Stimulated activated CD4-positive, alpha-beta T cell treated with anti-CD3 and anti-CD28 coated beads, TNF-alpha, amount 100 ng/mL, for 24 hours (primary cell): ENCODE measurements around the gene DNAH8.
"Not testable (repeated sequence)": the region's sequence is repeated elsewhere in the genome, so short reads cannot be mapped to it uniquely, and the experiment has no call there.

ENCODE experiments used
- DNase-seq, 3 experiments: peaks; one replicate each; pipeline ENCODE4 v3.0.0-alpha.2; 2020; ENCODE audit warnings: low read depth in 3 of 3

DNAH8 gene

DNA sequence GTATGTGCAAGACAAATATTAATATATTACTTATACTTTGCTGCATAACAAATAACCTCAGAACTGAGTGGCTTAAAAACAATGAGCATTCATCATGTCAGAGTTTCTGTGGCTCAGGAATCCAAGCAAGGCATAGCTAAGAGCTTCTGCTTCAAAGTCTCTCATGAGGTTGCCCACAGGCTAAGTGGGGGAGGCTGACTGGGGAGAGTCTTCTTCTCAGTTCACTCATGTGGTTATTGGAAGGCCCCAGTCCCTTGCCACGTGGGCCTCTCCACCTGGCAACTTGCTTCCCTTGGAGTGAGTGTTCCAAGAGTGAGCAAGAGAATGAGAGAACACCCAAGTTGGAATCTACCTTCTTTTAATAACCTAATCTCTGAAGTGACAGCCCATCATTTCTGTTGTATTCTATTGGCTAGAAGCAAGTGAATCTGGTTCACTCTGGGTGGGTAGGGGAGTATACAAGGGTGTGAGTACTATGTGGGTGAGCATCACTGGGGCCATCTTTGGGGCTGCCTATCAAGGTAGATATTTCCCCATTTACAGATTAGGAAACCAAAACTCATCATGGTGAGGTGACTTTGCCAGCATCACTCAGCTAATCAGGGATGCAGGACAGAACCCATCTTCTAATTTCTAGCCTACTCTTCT is 36.0 kb downstream of the DNAH8 start:
- peak in 2 of 3 experiments; percentile 24 to 34 for DNase-seq

DNA sequence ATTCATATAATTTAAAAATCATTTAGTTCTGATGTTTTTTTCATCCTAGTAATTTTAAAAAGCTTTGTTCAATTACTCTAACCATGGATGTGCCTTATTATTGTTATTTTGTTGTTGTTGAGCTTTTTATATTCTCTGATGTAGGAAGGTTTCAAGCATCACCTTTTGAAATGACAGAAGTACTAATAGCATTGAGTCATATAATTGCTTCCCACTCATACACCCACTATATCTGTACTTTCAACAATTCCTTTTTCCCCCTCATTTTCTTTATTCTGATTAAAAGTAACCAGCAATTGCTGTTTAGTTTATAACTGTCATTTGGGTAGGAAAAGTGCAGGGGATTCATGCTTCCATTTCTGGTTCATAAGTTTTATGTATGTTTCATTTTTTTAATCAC is 38.6 kb downstream of the DNAH8 start:
- no peak for DNase-seq

DNA sequence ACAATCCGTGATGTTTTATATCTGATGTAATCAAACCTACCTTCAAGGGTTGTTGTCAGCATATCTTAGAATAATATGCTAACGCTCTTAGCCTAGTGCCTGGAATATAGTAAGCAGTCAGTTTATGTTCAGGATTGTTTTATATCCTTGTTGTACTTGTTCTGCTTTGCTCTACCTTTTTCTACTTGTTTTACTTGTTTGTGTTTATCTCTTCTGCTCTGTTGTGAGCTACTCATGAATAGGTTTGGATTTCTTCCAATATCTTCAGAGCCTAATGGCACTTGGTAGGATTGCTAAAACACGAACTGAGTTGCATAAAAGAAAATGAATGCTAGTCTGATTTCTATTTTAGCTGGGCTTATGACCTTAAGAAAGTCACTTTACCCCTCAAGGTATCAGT is 40.1 kb downstream of the DNAH8 start:
- DNase-seq = no peak

DNA sequence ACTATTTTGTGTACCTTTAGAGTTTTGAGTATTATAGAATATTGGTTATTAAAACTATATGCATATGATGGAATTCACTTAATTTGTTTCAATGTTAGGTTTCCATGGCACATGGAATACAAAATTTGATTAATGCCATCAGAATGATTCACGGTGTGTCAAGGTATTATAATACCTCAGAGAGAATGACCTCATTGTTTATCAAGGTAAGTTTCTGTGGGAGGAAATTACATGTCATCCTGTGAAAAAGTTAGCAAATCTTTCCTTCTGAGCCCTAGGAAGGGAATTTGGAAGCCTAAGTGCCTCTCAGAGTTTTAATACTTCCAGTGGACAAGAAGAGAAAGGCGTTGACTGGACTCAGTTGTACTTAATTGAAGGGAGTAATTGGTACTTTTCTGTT is 40.8 kb downstream of the DNAH8 start:
- DNase-seq = no peak

DNA sequence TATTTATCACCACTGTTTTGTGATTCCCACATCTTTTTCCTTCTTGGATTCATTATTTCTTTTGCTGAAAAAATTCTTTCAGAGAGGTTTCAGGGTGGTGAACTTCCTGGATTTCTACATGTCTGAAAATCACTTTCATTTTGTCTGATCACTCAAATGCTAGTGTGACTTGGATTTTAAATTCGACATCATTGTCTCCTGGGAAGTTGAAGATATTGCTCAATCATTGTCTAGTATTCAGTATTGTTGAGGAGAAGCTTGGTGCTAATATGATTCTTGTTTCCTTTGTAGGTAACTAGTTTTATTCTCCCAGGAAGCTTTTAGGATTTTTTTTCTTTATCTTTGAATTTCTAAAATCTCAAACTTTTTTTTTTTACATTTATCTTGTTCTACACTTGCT is 45.0 kb downstream of the DNAH8 start:
- no peak for DNase-seq

DNA sequence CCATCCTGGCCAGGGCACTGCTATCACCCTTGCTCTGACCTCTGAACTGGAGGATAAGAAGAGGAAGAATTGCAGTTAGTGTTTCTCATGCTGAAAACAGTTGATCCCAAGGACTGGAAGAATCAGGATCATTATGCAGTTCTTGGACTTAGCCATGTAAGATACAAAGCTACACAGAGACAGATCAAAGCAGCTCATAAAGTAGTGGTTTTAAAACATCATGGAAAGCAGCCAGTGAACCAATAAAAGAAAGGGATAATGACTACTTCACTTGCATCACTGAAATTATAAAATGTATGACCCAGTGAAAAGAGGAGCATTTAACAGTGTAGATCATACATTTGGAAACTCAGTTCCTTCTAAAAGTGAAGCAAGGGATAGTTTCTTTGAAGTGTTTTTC is 47.7 kb downstream of the DNAH8 start:
- DNase-seq = no peak

DNA sequence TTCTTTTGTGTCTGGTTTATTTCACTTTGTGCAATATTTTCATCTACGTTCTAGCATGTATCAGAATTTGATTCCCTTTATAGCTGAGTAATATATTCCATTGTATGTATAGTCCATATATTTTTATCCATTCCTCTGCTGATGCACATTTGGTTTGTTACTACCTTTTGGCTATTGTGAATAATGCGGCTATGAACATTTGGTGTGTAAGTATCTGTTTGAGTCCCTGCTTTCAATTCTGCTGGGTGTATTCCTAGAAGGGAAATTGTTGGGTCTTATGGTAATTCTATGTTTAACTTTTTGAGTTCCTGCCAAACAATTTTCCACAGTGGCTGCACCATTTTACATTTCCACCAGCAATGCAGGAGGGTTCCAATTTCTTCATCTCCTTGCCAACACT is 52.4 kb downstream of the DNAH8 start:
- no peak for DNase-seq

DNA sequence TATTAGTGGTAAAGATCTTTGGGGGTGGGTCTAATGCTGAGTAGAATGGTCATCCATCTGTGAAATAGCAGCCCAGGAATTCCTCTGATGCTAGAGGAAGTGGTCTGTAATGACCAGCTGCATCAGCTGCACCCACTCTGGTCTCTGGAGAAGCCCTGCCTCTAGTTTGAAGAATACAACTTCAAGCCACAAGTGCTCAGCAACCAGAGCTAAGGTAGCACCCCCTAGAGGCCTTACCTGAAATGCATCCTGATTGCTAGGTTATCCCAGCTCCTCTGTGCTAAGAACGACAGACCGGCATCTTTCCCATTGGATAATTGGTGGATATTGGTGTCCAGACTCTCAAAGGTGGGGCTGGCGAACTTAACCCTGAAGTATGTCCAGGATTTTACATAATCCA is 58.2 kb downstream of the DNAH8 start:
- DNase-seq = peak in 1 of 3 experiments; percentile 3

DNA sequence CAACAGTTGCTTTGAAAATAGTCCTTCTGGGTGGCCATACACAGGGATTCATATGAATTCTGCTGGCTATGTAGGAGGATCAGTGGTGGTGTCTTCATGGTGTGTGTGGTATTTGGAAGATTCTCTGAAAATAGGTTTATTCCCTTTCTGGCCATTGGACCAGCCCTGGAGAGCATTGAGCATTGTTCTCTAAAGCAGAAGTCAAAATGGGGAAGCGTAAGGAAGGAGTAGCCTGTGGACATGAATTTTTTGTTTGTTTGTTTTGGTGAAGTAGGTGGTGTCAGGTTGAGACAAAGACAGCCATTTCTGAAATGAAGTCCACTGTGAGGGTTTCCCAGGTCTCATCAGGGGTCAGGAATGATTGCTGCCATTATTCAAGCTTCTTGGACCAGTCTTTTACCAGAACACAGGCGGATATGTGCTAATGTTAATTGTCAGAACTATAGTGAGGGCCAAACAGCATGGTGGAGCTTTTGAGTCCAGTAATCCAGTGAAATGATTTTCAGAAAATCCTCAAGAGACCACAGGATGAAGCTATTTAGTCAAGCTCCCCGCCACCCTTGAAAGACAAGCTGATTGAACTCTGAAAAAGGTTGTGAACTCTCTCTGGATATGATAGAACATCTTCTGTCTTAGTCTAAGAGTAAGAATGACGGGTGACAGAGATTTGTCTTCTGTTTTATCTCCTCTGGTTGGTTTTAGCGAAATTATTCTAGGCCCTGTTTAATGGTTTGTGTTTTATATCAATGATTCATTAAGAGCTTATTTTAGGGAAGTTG is 60.0 kb downstream of the DNAH8 start:
- DNase-seq = no peak

DNA sequence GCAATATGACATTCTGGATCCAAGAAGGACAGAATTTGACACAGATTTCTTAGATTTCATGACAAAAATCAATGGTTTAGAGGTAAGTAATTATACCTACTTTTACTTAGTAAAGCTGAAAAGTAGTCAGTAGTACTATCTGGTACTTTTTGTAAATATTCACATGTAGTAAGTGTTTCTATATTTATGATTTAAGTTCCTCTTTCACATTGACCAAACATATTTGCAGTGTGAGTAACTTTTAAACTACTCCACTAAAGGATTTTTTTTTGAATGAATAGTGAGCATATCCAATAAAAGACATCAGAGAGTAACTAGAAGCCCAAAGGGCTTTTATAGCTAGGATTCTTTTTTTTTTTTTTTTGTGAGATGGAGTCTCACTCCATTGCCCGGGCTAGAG is 60.8 kb downstream of the DNAH8 start:
- DNase-seq = no peak

DNA sequence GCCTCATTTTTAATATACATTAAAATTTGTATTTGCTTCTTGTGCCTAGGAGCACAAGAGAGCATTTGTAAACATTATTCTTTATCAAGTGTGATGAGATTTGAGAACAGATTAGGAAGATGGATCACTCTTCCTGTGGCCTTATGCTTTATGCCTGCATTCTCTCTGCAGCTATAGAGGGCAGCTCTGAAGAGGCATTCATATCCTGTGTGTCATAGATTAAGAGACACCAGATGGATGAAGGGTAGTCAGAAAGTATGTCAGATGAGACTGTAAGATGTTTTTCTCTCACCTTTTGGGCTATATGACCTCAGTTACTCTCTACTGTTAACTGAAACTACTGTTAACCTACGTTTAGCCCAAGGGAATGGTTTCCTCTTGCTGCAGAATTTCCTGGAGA is 61.4 kb downstream of the DNAH8 start:
- DNase-seq = no peak

DNA sequence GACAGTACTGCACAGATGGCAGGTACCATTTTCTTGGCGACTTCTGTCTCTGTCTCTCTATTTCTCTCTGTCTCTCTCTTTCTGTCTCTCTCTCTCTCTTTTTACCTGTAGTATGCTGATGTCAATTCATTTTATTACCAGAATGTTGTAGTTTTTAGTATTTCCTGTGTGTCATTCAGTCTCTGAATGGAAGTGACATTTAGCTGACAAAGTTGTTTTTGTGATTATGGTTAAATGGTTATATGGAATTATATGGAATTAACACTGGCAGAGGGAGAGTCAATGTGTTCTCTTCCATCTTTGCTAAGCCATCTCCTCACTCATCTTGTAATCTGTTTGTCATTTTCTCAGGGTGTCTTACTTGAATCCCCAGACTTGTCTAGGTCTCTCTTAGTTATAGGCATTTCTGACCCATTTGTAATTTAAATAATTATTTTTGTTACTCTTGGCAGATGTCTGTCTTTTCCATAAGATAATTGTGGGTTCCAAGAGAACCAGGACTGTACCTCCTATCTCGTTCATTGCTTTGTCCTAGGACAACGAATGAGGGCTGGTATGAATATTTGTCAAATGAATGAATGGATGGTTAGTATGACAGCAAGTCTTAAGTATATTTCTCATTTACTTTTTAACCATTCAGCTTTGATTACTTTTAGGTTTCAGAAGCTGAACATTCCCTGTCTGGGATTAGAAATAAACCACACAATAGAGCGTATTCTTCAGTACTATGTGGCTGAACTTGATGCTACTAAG is 64.4 kb downstream of the DNAH8 start:
- DNase-seq = no peak

DNA sequence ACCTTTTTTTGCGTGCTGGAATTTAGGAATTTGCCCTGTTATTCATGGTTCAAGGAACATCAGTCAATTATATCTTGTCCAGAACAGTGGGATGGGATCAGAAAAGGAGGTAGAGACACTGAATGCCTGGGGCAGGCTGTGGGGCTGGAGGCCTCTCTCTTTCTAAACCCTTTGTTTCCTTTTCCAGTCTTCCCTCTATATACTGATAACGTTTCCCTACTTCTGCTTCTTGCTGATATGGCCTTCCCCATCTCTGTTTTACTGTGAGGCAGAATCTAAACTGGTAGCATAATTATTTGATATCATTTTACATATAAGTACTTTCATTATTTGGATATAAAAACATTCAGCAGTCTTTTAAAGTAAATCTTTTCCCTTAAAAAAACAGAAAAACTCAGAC is 67.5 kb downstream of the DNAH8 start:
- no peak for DNase-seq

DNA sequence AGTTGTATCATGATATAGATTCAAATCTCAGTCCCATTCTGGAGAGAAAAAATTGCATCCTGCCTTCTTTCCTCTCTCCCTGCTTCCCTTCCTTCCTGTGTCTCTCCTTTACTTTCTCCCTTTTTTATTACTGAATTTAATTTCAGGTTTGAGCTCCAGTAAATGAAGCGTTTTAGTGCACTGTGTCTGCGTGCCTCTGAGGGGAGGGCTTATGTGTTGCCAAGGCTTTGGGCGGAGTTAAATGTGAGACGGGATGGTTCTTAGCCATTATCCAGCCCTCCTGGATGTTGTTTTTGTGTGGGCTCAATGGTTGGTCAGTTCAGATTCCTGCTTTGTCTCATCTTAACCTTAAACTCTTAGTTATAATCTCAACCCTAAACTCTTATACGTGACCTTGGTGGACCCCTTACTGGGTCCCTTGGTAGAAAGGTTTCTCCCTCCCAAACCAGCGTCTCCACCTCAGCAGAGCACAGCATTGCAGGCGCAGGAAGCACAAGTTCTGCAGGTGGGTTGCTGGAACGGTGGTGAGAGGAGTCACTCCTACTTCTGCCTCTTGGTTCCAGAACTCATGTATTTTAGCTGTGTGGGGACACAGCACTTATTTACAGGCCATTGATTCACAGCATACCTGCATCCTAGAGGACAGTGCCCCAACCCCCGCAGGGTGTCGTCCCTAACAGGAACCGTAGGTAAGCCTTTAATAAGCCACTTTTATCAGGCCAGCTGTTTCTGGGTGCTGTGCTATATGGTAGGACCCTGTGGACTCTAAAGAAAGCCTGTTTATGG is 68.5 kb downstream of the DNAH8 start:
- no peak for DNase-seq

DNA sequence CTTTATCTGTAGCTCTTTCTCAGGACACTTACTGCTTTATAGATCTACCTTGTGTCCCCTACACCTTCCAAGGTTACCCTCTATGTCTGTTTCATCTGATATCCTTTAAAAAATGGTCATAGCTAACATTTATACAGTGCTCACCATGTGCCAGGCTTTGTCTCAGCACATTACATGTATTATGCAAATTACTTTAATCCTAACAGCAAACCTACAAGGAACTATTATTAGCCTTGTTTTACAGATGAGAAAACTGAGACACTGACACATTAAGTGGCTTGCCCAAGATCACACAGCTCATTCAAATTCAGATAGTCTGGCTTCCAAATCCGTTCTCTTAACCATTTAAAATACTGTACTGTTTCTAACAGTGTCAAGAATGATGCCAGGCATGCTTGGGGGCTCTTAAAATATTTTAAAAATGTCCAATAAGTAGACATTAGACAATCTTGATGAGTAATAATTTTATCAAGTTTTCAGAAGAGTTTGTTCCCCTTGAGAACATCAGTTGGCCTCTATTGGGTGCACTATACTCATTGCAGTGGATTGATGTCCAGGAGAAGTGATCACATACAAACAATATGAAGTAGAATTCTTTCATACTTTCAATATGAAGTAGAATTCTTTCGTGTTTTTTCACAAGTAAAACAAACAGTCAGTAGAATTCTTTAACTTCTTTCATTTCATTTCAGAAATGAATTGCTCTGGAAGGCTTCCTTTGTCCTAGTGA is 69.6 kb downstream of the DNAH8 start:
- no peak for DNase-seq

DNA sequence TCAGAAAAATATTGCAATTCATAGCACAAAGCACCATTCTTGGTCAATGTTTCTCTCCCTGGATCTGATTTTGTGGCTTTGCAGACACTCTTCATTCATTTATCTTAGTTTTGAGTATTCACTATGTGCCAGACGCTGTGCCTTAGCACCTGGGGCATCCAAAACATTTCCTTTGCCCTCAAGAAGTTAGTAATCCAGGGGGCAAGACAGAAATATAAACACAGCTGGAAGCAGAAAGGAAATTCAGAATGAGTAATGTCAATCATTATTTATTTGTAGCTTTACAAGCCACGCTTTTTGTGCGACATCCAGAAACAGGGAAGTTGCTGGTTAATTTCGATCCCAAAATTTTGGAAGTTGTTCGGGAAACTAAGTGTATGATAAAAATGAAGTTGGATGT is 71.4 kb downstream of the DNAH8 start:
- no peak for DNase-seq

DNA sequence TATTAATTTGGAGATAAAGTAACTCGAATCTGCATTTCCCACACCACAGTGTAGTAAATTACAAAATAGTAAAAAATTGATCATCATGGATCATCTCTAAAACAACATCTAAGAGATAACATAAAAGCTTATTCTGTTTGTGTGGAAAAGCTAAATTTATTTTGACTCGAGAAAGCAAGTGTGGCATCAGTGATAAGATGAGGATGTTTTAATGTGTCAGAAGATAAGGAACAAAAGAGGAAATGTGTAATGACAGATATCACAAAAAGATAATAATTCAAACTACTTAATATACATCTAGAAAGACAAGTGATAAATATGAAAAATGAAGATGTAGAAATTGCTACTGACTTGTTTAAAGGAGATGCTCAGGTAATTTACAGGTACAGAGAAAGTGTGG is 74.1 kb downstream of the DNAH8 start:
- no peak for DNase-seq

DNA sequence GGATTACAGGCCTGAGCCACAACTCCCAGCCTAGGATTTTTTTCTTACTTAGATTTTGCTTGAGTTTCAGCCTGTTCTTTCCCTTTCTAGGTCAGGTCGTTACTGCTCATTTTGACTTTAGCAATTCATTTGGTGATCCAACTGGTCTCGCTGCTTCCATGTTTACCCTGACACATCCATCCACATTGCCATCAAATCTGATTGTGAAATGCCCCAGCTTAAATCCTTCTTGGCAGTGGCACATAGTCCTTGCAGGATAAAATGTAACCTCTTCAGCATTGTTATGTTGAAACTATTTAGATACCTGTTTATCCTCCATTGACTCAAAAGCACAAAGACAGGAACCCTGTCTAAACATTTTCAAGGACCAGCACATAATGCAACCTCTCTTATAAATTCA is 77.2 kb downstream of the DNAH8 start:
- DNase-seq = no peak

DNA sequence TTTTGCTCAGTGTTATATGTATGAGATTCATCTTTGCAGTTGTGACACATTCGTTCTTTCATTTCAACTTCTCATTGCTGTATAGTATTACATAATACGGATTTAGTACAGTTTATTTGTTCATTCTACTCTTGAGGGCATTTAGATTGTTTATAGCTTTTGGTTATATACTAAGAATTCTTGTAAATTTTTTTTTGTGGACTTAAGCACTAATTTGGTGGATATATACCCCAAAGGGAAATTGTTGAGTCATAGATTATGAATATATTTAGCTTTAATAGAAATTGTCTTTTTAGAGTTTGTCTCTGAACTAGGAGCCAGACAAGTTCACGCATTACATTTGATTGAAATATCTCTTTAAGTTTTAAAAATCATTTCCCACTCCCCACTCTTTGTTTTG is 79.6 kb downstream of the DNAH8 start:
- no peak for DNase-seq

DNA sequence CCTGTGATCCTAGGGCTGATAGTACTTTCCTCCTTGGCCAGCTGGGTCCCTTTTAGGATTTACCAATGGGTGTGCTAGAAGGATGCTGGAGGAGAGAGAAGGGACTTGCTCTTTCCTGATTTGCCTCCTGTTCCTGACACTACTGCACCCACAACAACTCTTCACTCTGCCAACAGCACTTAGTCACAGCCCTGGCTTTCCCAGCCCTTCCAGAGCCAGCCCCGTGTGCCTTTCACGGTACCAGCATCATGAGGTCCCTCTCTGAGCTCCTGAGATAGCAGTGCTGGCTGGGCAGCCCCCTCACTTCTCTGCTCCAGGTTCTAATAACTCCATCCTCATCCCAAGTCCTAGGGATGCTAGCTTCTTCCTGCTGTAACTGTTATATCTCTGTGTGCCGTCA is 80.9 kb downstream of the DNAH8 start:
- no peak for DNase-seq

DNA sequence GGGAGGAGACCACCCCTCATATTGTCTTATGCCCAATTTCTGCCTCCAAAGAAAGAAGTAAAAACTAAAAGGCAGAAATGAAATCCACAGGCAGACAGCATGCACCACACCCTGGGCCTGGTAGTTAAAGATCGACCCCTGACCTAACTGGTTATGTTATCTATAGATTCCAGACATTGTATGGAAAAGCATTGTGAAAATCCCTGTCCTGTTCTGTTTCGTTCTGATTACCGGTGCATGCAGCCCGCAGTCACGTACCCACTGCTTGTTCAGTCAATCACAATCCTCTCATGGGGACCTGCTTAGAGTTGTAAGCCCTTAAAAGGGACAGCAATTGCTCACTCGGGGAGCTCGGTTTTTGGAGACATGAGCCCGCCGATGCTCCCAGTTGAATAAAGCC is 81.3 kb downstream of the DNAH8 start:
- DNase-seq = not testable (repeated sequence)
